Endothelial cell of umbilical vein (primary cell): ENCODE measurements around the gene SMIM41. TPM values are rescaled to one million over a fixed set of nuclear protein-coding genes. Genes with fewer than 3 reads are reported as not detected.

Experiments used
- BruUV-seq: library from RNA; stranded (reverse); fragments of 400-500 nt; replicated peaks from 2 replicates; lab custom pipeline; 2021; lab: Mats Ljungman, UMichigan
- CTCF ChIA-PET: fragments of 300-600, 350-600 bp; sonication (Branson Sonifier 250); formaldehyde crosslinking; loops from one replicate; lab custom pipeline; 2021; ENCODE audit warnings: antibody characterized with exemption, inconsistent platforms; lab: Charles Lee
- POLR2A ChIA-PET: fragments of 300-600, 350-600 bp; sonication (Branson Sonifier 250); formaldehyde crosslinking; loops from one replicate; lab custom pipeline; 2021; ENCODE audit warnings: antibody characterized with exemption, inconsistent platforms; lab: Charles Lee
- DNase-seq: peaks from one replicate; pipeline ENCODE4 v3.0.0-alpha.2; 2011; ENCODE audit warnings: low read depth, low spot score
- FAIRE-seq: peaks from 2 replicates; lab custom pipeline; 2011; peaks lifted over from hg19 to GRCh38; lab: Jason Lieb, UNC
- H2AFZ ChIP-seq: 2 replicates; pipeline ENCODE4 v1.6.0; 2012; ENCODE audit warnings: low read depth, low read length, control low read depth, inconsistent platforms
- H3K27ac ChIP-seq: 2 replicates; pipeline ENCODE4 v1.5.1; 2011; ENCODE audit warnings: low read depth, mild to moderate bottlenecking, control low read depth, low read length, moderate library complexity; ENCODE audit not compliant: insufficient read depth
- H3K27me3 ChIP-seq, 2 experiments: 2 replicates each; pipeline versions ENCODE4 v1.6.0 to v1.6.1; 2011; ENCODE audit warnings: low read length in 2 of 2, mixed read lengths in 1 of 2; ENCODE audit not compliant: control insufficient read depth in 2 of 2, insufficient read depth in 2 of 2
- H3K36me3 ChIP-seq, 2 experiments: 2 replicates in 1 of 2; 3 replicates in 1 of 2; pipeline ENCODE4 v1.5.1; 2011; ENCODE audit warnings: low read length in 2 of 2, mild to moderate bottlenecking in 1 of 2, moderate library complexity in 1 of 2; ENCODE audit not compliant: control insufficient read depth in 2 of 2, insufficient read depth in 2 of 2; ENCODE audit errors: extremely low read depth in 1 of 2
- H3K4me1 ChIP-seq: 3 replicates; pipeline ENCODE4 v1.5.1; 2011; ENCODE audit warnings: mild to moderate bottlenecking, low read length; ENCODE audit not compliant: control insufficient read depth, insufficient read depth; ENCODE audit errors: extremely low read depth
- H3K4me2 ChIP-seq: 2 replicates; pipeline ENCODE4 v1.6.1; 2011; ENCODE audit warnings: low read length, control low read depth, mixed read lengths; ENCODE audit not compliant: insufficient read depth
- H3K4me3 ChIP-seq, 3 experiments: fragments of 200-600 bp in 1 of 3; sonication (generic), shearing (Covaris generic) in 1 of 3; replicated peaks in 1 of 3; 2 replicates each; pipeline ENCODE4 v1.5.1; 2011 to 2016; ENCODE audit warnings: control low read depth in 3 of 3, low read length in 3 of 3, mild to moderate bottlenecking in 2 of 3, inconsistent platforms in 1 of 3, low read depth in 1 of 3, moderate library complexity in 1 of 3; ENCODE audit not compliant: insufficient read depth in 1 of 3
- H3K79me2 ChIP-seq: 2 replicates; pipeline ENCODE4 v1.6.0; 2012; ENCODE audit warnings: low read length, inconsistent platforms; ENCODE audit not compliant: control insufficient read depth, insufficient read depth
- H3K9ac ChIP-seq: replicated peaks from 2 replicates; pipeline ENCODE3; 2011; ENCODE audit warnings: low read length, control low read depth; ENCODE audit not compliant: insufficient read depth; ENCODE audit errors: extremely low read depth
- H3K9me1 ChIP-seq: replicated peaks from 3 replicates; pipeline ENCODE4 v1.6.0; 2011; ENCODE audit warnings: mild to moderate bottlenecking, low read length; ENCODE audit not compliant: control insufficient read depth, insufficient read depth; ENCODE audit errors: extremely low read depth
- H3K9me3 ChIP-seq: replicated peaks from 2 replicates; pipeline ENCODE4 v1.5.1; 2012; ENCODE audit warnings: low read length, inconsistent platforms; ENCODE audit not compliant: control insufficient read depth, insufficient read depth
- H4K20me1 ChIP-seq: replicated peaks from 2 replicates; pipeline ENCODE3; 2011; ENCODE audit warnings: mild to moderate bottlenecking, low read length; ENCODE audit not compliant: control insufficient read depth, insufficient read depth; ENCODE audit errors: extremely low read depth
- CTCF ChIP-seq, 2 donors: IDR thresholded peaks; 1 replicate in 1 of 2; 2 replicates in 1 of 2; pipeline ENCODE4 v1.5.1; 2011; ENCODE audit warnings: low read length in 2 of 2, mild to moderate bottlenecking in 2 of 2, moderate library complexity in 2 of 2, control low read depth in 1 of 2, inconsistent platforms in 1 of 2, low read depth in 1 of 2; ENCODE audit not compliant: insufficient read depth in 1 of 2; ENCODE audit errors: extremely low read depth in 1 of 2
- EZH2 ChIP-seq: IDR thresholded peaks from 2 replicates; pipeline ENCODE4 v1.6.1; 2012; ENCODE audit warnings: borderline replicate concordance, low read depth, mild to moderate bottlenecking, moderate library complexity, low read length, inconsistent platforms; ENCODE audit not compliant: severe bottlenecking
- FOS ChIP-seq: IDR thresholded peaks from 2 replicates; pipeline ENCODE4 v1.6.1; 2011; ENCODE audit warnings: mild to moderate bottlenecking, low read length, moderate library complexity, borderline replicate concordance; ENCODE audit not compliant: insufficient read depth
- GATA2 ChIP-seq: IDR thresholded peaks from 2 replicates; pipeline ENCODE4 v1.7.0; 2011; ENCODE audit warnings: low read depth, mild to moderate bottlenecking, moderate library complexity, mixed read lengths, low read length; ENCODE audit not compliant: insufficient read length, insufficient read depth
- JUN ChIP-seq: IDR thresholded peaks from 2 replicates; pipeline ENCODE4 v1.6.1; 2011; ENCODE audit warnings: borderline replicate concordance, low read depth; ENCODE audit not compliant: insufficient read length, insufficient read depth
- MYC ChIP-seq: IDR thresholded peaks from one replicate; pipeline ENCODE4 v1.6.1; 2011; ENCODE audit warnings: mild to moderate bottlenecking, low read depth, low read length
- POLR2A ChIP-seq: IDR thresholded peaks from 2 replicates; pipeline ENCODE4 v1.6.1; 2012; ENCODE audit warnings: low read depth, mild to moderate bottlenecking, control low read depth, low read length
- POLR2AphosphoS5 ChIP-seq: IDR thresholded peaks from 2 replicates; pipeline ENCODE4 v1.6.1; 2012; ENCODE audit warnings: low read depth, mild to moderate bottlenecking, control low read depth, low read length, moderate library complexity; ENCODE audit not compliant: insufficient read depth
- dilution Hi-C: fragments of 300-500 bp; cut with MboI; formaldehyde crosslinking; loops from one replicate; pipeline ENCODE4 v1.15.0; 2019; ENCODE audit warnings: low sequenced_read_pairs; ENCODE audit not compliant: extremely low pct_ligation_motif_present
- intact Hi-C: fragments of 100-400 bp; cut with micrococcal nuclease; formaldehyde crosslinking; loops from one replicate; pipeline ENCODE4 v1.10.0; 2022
- polyA plus RNA-seq, 4 experiments: library from polyadenylated mRNA; depleted of rRNA in 3 of 4; stranded (reverse) in 3 of 4; unstranded in 1 of 4; fragments of >200 nt; gene quantifications; 2 replicates each; pipeline versions ENCODE4 v1.2.1 to v1.2.3, GENCODE V29; 2011 to 2012; ENCODE audit warnings: missing spikeins in 1 of 4
- total RNA-seq: library from RNA; stranded (reverse); gene quantifications from 2 replicates; pipeline ENCODE4 v1.2.3, GENCODE V29; 2021
- TF ChIP-seq, protein P1 (sequence below): IDR thresholded peaks from 2 replicates; pipeline ENCODE4 v1.6.1; 2011; ENCODE audit not compliant: insufficient read depth, insufficient read length

SMIM41 gene
- total and polyA plus RNA-seq, 2 donors (not counting 3 experiments of a cell fraction or from before 2014, with no cell fraction given), result not detected

- Histone ChIP-seq H3K27me3 (no peaks in the 10 kb centered on the region), H4K20me1 (no peaks in the 10 kb centered on the region), H3K27ac (no peak overlapping the region), H3K36me3 (no peaks in the 10 kb centered on the region), H3K9me1 (no peaks in the 10 kb centered on the region), H3K9ac (no peak overlapping the region), H3K4me1 (no peaks in the 10 kb centered on the region), H3K79me2 (no peaks in the 10 kb centered on the region), H2AFZ (no peak overlapping the region), H3K4me2 (no peak overlapping the region), H3K9me3 (no peaks in the 10 kb centered on the region), H3K4me3 (no peak overlapping the region)
- ChIA-PET POLR2A (no interaction called here), CTCF (interaction anchor here (1.1 to 1.8 kb wide), 4 partner anchors 12 to 33 kb away, joined by 3 to 5 read pairs (median 5); no protein-coding TSS in a partner anchor)
- BruUV-seq, result no TSS peak
- TF ChIP-seq FOS (no peak), GATA2 (no peak), EZH2 (no peak), MYC (no peak), POLR2AphosphoS5 (no peak), CTCF (IDR thresholded peaks at IDR 0.05; ENCODE audit: extremely low read depth in 1 of 2, insufficient read depth in 1 of 2, low read depth in 1 of 2, low read length in 2 of 2) (no peak), JUN (no peak), POLR2A (no peak)
- TF ChIP-seq, protein P1, sequence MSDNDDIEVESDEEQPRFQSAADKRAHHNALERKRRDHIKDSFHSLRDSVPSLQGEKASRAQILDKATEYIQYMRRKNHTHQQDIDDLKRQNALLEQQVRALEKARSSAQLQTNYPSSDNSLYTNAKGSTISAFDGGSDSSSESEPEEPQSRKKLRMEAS, result no peak
- intact Hi-C loops, result no loop called here
- no peak for DNase-seq
- dilution Hi-C loops, result no loop called here
- no peak for FAIRE-seq
These were observed 21.6 kb upstream of the SMIM41 start for GRCh38 chr12:52057638-52058576.
